ENCODE measurements around the gene GLDC.

GLDC gene

DNA sequence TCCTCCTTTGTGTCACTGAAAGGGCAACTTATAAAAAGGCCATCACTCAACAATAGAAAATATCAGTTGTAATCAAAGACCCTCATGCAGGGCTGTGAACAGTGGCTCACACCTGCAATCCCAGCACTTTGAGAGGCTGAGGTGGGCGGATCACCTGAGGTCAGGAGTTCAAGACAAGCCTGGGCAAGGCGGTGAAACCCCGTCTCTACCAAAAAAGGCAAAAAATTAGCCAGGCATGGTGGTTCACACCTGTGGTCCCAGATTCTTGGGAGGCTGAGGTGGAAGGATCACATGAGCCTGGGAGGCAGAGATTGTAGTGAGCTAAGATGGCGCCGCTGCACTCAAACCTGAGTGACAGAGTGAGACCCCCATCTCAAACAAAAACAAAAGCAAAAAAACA, 24.7 kb downstream of the GLDC start:
- Histone ChIP-seq H3K9ac (ENCODE audit: insufficient read length, low read depth) (no peak overlapping the region), H3K36me3 (ENCODE audit: insufficient read depth, insufficient read length, low read length) (no peaks in the 10 kb centered on the region), H3K27me3 (ENCODE audit: insufficient read depth, insufficient read length) (no peaks in the 10 kb centered on the region), H3K4me3 (ENCODE audit: insufficient read length, low read depth) (no peak overlapping the region), H3K9me3 (ENCODE audit: insufficient read depth, low read length) (peaks cover 16% of the 10 kb centered on the region; the same call in 1 of the 2 replicates), H3K4me1 (ENCODE audit: insufficient read depth, insufficient read length) (peaks cover 2% of the 10 kb centered on the region)
- no peak for DNase-seq (ENCODE audit: low read depth, low spot score)
- TF ChIP-seq ZNF274 (IDR thresholded peaks at IDR 0.05; ENCODE audit: low read depth, low read length) (no peak), SUZ12 (IDR thresholded peaks at IDR 0.05; ENCODE audit: extremely low read depth, insufficient read depth, insufficient read length) (no peak), YY1 (IDR thresholded peaks at IDR 0.05; ENCODE audit: insufficient read depth, insufficient read length) (no peak)

DNA sequence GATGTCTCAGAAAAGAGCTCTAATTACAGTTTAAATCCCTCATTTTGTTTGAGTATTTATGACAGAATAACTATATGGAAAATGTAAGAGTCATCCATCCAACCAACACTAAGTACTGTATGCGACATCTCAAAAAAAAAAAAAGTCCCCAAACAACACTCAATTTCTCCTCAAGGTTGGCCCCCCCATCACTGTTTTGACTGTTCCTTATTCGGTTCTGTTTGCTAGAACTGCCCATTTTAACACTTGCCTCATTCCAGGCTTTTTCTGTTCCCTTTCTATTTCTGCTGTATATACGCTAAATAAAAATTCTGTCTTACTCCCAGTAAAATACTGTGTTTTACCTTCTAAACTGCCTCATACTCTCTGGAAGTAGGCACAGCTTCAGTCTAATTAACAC, 25.2 kb downstream of the GLDC start:
- Histone ChIP-seq H3K9ac (ENCODE audit: insufficient read length, low read depth) (no peak overlapping the region), H3K4me3 (ENCODE audit: insufficient read length, low read depth) (no peak overlapping the region), H3K9me3 (ENCODE audit: insufficient read depth, low read length) (peaks cover 16% of the 10 kb centered on the region; the same call in 1 of the 2 replicates), H3K27me3 (ENCODE audit: insufficient read depth, insufficient read length) (no peaks in the 10 kb centered on the region), H3K4me1 (ENCODE audit: insufficient read depth, insufficient read length) (peaks cover 2% of the 10 kb centered on the region), H3K36me3 (ENCODE audit: insufficient read depth, insufficient read length, low read length) (no peaks in the 10 kb centered on the region)
- no peak for DNase-seq (ENCODE audit: low read depth, low spot score)
- TF ChIP-seq SUZ12 (IDR thresholded peaks at IDR 0.05; ENCODE audit: extremely low read depth, insufficient read depth, insufficient read length): no peak
- TF ChIP-seq ZNF274 (IDR thresholded peaks at IDR 0.05; ENCODE audit: low read depth, low read length): no peak
- no peak for TF ChIP-seq YY1 (IDR thresholded peaks at IDR 0.05; ENCODE audit: insufficient read depth, insufficient read length)

DNA sequence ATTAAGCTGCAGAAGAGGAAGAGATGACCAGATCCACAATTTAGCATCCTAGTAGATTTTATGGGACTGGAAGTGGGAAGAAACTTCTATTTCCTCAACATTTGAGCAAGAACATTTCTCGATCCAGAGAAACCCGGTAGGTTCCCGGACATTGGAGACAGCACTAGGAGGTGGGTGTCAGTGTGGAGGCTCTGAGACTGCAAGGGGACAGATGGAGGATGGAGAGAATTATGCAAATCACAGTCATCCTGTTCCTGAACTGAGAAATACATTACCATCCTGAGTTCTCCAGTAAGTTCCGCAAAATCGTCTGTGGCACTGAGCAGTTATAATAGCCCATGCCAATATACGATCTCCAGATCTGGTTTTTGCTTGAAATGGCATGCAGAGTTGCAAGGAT, 25.6 kb downstream of the GLDC start:
- Histone ChIP-seq H3K36me3 (ENCODE audit: insufficient read depth, insufficient read length, low read length) (no peaks in the 10 kb centered on the region), H3K27me3 (ENCODE audit: insufficient read depth, insufficient read length) (no peaks in the 10 kb centered on the region), H3K4me1 (ENCODE audit: insufficient read depth, insufficient read length) (peaks cover under 1% of the 10 kb centered on the region), H3K9ac (ENCODE audit: insufficient read length, low read depth) (no peak overlapping the region), H3K9me3 (ENCODE audit: insufficient read depth, low read length) (peaks cover 16% of the 10 kb centered on the region; the same call in 1 of the 2 replicates), H3K4me3 (ENCODE audit: insufficient read length, low read depth) (no peak overlapping the region)
- TF ChIP-seq SUZ12 (IDR thresholded peaks at IDR 0.05; ENCODE audit: extremely low read depth, insufficient read depth, insufficient read length) (no peak), ZNF274 (IDR thresholded peaks at IDR 0.05; ENCODE audit: low read depth, low read length) (no peak), YY1 (IDR thresholded peaks at IDR 0.05; ENCODE audit: insufficient read depth, insufficient read length) (no peak)
- DNase-seq (ENCODE audit: low read depth, low spot score): no peak

DNA sequence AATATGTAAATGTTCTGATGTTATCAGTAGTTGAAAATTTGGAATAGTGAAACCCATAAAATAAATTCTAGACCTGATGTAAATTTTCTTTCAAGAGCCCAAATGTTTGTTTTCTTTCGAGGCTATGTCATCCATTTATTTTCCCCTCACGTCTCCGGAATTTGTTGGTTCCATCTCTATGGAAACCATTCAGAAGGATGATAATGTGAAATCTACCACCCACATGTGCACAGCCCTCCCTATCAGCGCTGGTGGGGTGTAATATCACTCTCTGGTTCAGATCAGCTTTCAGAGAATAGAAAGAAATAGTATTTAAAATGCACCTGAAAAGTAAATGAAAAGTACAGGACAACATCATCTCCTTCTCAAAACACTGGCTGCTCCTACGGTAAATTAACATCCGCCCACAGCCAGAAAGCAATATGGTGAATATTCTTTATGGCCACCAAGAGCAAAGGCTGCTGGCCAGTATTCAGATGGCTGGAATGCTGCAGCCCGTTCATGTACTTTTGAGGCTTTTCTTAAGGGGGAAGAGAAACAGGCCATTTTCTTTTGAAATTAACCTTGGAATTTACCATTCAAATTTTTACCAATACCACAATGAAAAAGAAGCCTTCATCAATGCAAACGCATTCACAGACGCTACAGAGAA, 28.5 kb downstream of the GLDC start:
- TF ChIP-seq ZNF274 (IDR thresholded peaks at IDR 0.05; ENCODE audit: low read depth, low read length): no peak
- no peak for TF ChIP-seq SUZ12 (IDR thresholded peaks at IDR 0.05; ENCODE audit: extremely low read depth, insufficient read depth, insufficient read length)
- TF ChIP-seq YY1 (IDR thresholded peaks at IDR 0.05; ENCODE audit: insufficient read depth, insufficient read length): no peak
- no peaks in the 10 kb centered on the region for H3K4me1 ChIP-seq (ENCODE audit: insufficient read depth, insufficient read length)
- DNase-seq (ENCODE audit: low read depth, low spot score): no peak
- H3K4me3 ChIP-seq (ENCODE audit: insufficient read length, low read depth): no peak overlapping the region
- H3K27me3 ChIP-seq (ENCODE audit: insufficient read depth, insufficient read length): no peaks in the 10 kb centered on the region
- peaks cover 6% of the 10 kb centered on the region; the same call in 1 of the 2 replicates for H3K9me3 ChIP-seq (ENCODE audit: insufficient read depth, low read length)
- no peak overlapping the region for H3K9ac ChIP-seq (ENCODE audit: insufficient read length, low read depth)
- no peaks in the 10 kb centered on the region for H3K36me3 ChIP-seq (ENCODE audit: insufficient read depth, insufficient read length, low read length)

DNA sequence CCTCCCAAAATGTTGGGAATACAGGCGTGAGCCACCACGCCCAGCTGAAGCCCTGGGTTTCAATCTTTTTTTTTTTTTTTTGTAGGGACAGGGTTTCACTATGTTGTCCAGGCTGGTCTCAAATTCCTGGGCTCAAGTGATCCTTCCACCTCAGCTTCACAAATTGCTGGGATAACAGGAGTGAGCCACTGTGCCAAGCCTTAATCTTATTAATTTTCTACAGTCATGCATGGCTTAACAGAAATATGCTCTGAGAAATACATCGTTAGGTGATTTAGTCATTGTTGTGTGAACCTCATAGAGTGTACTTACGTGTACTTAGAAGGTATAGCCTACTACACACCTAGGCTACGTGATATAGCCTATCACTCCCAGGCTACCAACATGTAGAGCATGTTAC, 31.0 kb downstream of the GLDC start:
- H3K27me3 ChIP-seq (ENCODE audit: insufficient read depth, insufficient read length): no peaks in the 10 kb centered on the region
- TF ChIP-seq ZNF274 (IDR thresholded peaks at IDR 0.05; ENCODE audit: low read depth, low read length) (no peak), SUZ12 (IDR thresholded peaks at IDR 0.05; ENCODE audit: extremely low read depth, insufficient read depth, insufficient read length) (no peak), YY1 (IDR thresholded peaks at IDR 0.05; ENCODE audit: insufficient read depth, insufficient read length) (no peak)
- H3K9me3 ChIP-seq (ENCODE audit: insufficient read depth, low read length): no peaks in the 10 kb centered on the region
- no peak for DNase-seq (ENCODE audit: low read depth, low spot score)
- peaks cover under 1% of the 10 kb centered on the region for H3K4me1 ChIP-seq (ENCODE audit: insufficient read depth, insufficient read length)
- H3K36me3 ChIP-seq (ENCODE audit: insufficient read depth, insufficient read length, low read length): no peaks in the 10 kb centered on the region
- H3K9ac ChIP-seq (ENCODE audit: insufficient read length, low read depth): no peak overlapping the region
- H3K4me3 ChIP-seq (ENCODE audit: insufficient read length, low read depth): no peak overlapping the region

DNA sequence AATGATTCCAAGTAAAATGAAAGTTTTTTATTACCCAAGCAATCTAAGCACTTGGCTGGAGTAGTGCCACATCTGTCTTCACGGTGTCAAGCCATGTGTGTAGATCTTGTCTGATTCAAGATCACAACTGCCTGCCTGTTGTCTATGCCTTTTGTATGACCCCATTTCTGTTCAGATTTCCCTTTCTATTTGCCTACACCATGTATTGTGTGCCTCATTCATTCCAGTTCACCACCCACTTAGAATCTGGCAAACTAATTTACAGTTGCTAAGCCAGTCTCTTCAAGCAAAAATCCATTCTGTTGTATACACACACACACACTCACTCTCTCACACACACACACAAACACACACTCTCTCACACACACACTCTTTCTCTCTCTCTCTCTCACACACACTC, 33.7 kb downstream of the GLDC start:
- no peaks in the 10 kb centered on the region for H3K36me3 ChIP-seq (ENCODE audit: insufficient read depth, insufficient read length, low read length)
- no peak overlapping the region for H3K9ac ChIP-seq (ENCODE audit: insufficient read length, low read depth)
- H3K9me3 ChIP-seq (ENCODE audit: insufficient read depth, low read length): no peaks in the 10 kb centered on the region
- TF ChIP-seq ZNF274 (IDR thresholded peaks at IDR 0.05; ENCODE audit: low read depth, low read length): no peak
- TF ChIP-seq YY1 (IDR thresholded peaks at IDR 0.05; ENCODE audit: insufficient read depth, insufficient read length): no peak
- TF ChIP-seq SUZ12 (IDR thresholded peaks at IDR 0.05; ENCODE audit: extremely low read depth, insufficient read depth, insufficient read length): no peak
- no peaks in the 10 kb centered on the region for H3K27me3 ChIP-seq (ENCODE audit: insufficient read depth, insufficient read length)
- H3K4me3 ChIP-seq (ENCODE audit: insufficient read length, low read depth): no peak overlapping the region
- DNase-seq (ENCODE audit: low read depth, low spot score): no peak
- H3K4me1 ChIP-seq (ENCODE audit: insufficient read depth, insufficient read length): peaks cover 2% of the 10 kb centered on the region

DNA sequence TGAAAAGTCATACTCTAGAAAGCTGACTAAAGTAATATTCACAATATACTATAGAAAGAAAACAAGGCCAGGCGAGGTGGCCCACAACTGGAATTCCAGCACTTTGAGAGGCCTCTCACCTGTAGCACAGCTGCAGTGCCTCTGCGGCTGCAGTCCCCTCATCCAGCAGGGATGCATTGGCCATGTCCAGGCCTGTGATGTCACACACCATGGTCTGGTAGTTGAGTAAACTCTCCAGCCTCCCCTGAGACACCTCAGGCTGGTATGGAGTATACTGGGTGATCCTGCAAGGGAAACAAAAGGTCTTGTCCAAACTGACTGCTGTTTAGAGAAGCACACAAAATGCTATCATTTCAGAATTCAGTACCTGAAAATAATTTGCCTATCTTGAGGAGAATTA, 35.5 kb downstream of the GLDC start:
- TF ChIP-seq YY1 (IDR thresholded peaks at IDR 0.05; ENCODE audit: insufficient read depth, insufficient read length) (no peak), ZNF274 (IDR thresholded peaks at IDR 0.05; ENCODE audit: low read depth, low read length) (no peak), SUZ12 (IDR thresholded peaks at IDR 0.05; ENCODE audit: extremely low read depth, insufficient read depth, insufficient read length) (no peak)
- Histone ChIP-seq H3K9me3 (ENCODE audit: insufficient read depth, low read length) (no peaks in the 10 kb centered on the region), H3K9ac (ENCODE audit: insufficient read length, low read depth) (no peak overlapping the region), H3K36me3 (ENCODE audit: insufficient read depth, insufficient read length, low read length) (peaks cover 1% of the 10 kb centered on the region), H3K27me3 (ENCODE audit: insufficient read depth, insufficient read length) (no peaks in the 10 kb centered on the region), H3K4me3 (ENCODE audit: insufficient read length, low read depth) (no peak overlapping the region), H3K4me1 (ENCODE audit: insufficient read depth, insufficient read length) (peaks cover 2% of the 10 kb centered on the region)
- no peak for DNase-seq (ENCODE audit: low read depth, low spot score)

All from NT2/D1 (cell line).